PC-9 (cell line): ENCODE measurements around the gene SHISAL1. TPM values are rescaled to one million over a fixed set of nuclear protein-coding genes. Genes with fewer than 3 reads are reported as not detected.

Experiments used
- BruUV-seq: library from RNA; stranded (reverse); fragments of 400-500 nt; replicated peaks from 2 replicates; lab custom pipeline; 2021; lab: Mats Ljungman, UMichigan
- CTCF ChIA-PET: fragments of 300-600 bp; sonication (Branson Sonifier 250); formaldehyde crosslinking; loops from one replicate; lab custom pipeline; 2022; ENCODE audit warnings: antibody characterized with exemption; lab: Charles Lee
- POLR2A ChIA-PET: fragments of 300-600 bp; sonication (Branson Sonifier 250); formaldehyde crosslinking; loops from one replicate; lab custom pipeline; 2022; ENCODE audit warnings: antibody characterized with exemption; ENCODE audit not compliant: unreplicated experiment; lab: Charles Lee
- DNase-seq, 2 experiments: peaks; one replicate each; pipeline versions ENCODE4 v3.0.0 to v3.0.0-alpha.2; 2015 to 2022; ENCODE audit warnings: mixed read lengths in 1 of 2
- H2AFZ ChIP-seq: fragments of 200-600 bp; sonication (generic); 2 replicates; pipeline ENCODE4 v1.8.1; 2017; ENCODE audit warnings: antibody characterized with exemption
- H3F3A ChIP-seq: fragments of 200-600 bp; sonication (generic); 2 replicates; pipeline ENCODE4 v1.8.1; 2017; ENCODE audit warnings: antibody characterized with exemption, mild to moderate bottlenecking, low read depth; ENCODE audit not compliant: insufficient read depth
- H3K27ac ChIP-seq: fragments of 200-600 bp; sonication (generic); 2 replicates; pipeline ENCODE4 v1.6.1; 2016; ENCODE audit warnings: mixed run types
- H3K27me3 ChIP-seq: fragments of 200-600 bp; sonication (generic); 2 replicates; pipeline ENCODE4 v1.6.1; 2016; ENCODE audit warnings: low read depth, mixed run types; ENCODE audit not compliant: insufficient read depth
- H3K36me3 ChIP-seq: fragments of 200-600 bp; sonication (generic); 2 replicates; pipeline ENCODE4 v1.6.1; 2016; ENCODE audit warnings: low read depth, mixed run types
- H3K4me1 ChIP-seq: fragments of 200-600 bp; sonication (generic); replicated peaks from 2 replicates; pipeline ENCODE4 v1.6.1; 2016; ENCODE audit warnings: mixed run types; ENCODE audit not compliant: insufficient read depth
- H3K4me2 ChIP-seq: fragments of 200-600 bp; sonication (generic); 2 replicates; pipeline ENCODE4 v1.6.1; 2017; ENCODE audit warnings: mixed run types
- H3K4me3 ChIP-seq: fragments of 200-600 bp; sonication (generic); 2 replicates; pipeline ENCODE4 v1.6.1; 2016; ENCODE audit warnings: mixed run types
- H3K79me2 ChIP-seq: fragments of 200-600 bp; sonication (generic); 2 replicates; pipeline ENCODE4 v1.6.1; 2017; ENCODE audit warnings: low read depth, mixed run types
- H3K9me2 ChIP-seq: fragments of 200-600 bp; sonication (generic); 2 replicates; pipeline ENCODE4 v1.8.1; 2017; ENCODE audit warnings: mild to moderate bottlenecking; ENCODE audit not compliant: insufficient read depth
- H3K9me3 ChIP-seq: fragments of 200-600 bp; sonication (generic); 2 replicates; pipeline ENCODE4 v1.8.1; 2016; ENCODE audit warnings: low read depth; ENCODE audit not compliant: insufficient read depth
- H4K20me1 ChIP-seq: fragments of 200-600 bp; sonication (generic); 2 replicates; pipeline ENCODE4 v1.8.1; 2017; ENCODE audit not compliant: insufficient read depth
- EZH2 ChIP-seq: fragments of 200-600 bp; sonication (generic); IDR thresholded peaks from 2 replicates; pipeline ENCODE4 v1.8.0; 2017; ENCODE audit warnings: antibody characterized with exemption, low read depth
- intact Hi-C: fragments of 100-400 bp; cut with micrococcal nuclease; formaldehyde crosslinking; loops from one replicate; pipeline ENCODE4 v1.10.0; 2022; ENCODE audit not compliant: unreplicated experiment
- total RNA-seq: library from RNA; stranded (reverse); gene quantifications from 2 replicates; pipeline ENCODE4 v1.2.3, GENCODE V29; 2021
- TF ChIP-seq, protein P1 (sequence below): fragments of 200-600 bp; sonication (generic); conservative IDR thresholded peaks from 2 replicates; pipeline ENCODE4 v1.6.1; 2017; ENCODE audit warnings: mixed run types, antibody characterized with exemption, mild to moderate bottlenecking, moderate library complexity

SHISAL1 gene
- total RNA-seq, 1 experiment from 2014 or later = 0.94 TPM

DNA sequence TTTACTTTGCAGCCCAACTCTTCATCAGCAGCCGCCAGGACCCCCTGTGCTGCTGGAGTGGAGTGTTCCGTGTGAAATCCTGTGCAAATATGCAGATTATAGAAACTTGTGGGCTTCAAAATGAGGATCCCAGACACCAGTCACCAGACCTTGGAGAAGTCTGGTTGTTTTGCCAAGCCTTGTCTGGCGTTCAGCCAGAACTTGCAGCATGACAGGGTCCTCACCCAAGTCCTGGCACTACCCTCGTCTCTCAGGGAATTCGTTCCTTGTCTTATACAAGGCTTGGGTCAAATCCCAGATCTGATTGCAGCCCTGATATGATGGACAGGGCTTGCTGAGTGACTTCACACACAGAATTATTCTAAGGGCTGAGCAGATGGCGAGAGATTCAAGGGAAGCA lies 18.9 kb downstream of the SHISAL1 start:
- no peak overlapping the region for H2AFZ ChIP-seq
- H3K4me3 ChIP-seq = no peak overlapping the region
- H3K27me3 ChIP-seq = no peaks in the 10 kb centered on the region
- no peaks in the 10 kb centered on the region for H4K20me1 ChIP-seq
- intact Hi-C loops = no loop called here
- TF ChIP-seq, protein P1, sequence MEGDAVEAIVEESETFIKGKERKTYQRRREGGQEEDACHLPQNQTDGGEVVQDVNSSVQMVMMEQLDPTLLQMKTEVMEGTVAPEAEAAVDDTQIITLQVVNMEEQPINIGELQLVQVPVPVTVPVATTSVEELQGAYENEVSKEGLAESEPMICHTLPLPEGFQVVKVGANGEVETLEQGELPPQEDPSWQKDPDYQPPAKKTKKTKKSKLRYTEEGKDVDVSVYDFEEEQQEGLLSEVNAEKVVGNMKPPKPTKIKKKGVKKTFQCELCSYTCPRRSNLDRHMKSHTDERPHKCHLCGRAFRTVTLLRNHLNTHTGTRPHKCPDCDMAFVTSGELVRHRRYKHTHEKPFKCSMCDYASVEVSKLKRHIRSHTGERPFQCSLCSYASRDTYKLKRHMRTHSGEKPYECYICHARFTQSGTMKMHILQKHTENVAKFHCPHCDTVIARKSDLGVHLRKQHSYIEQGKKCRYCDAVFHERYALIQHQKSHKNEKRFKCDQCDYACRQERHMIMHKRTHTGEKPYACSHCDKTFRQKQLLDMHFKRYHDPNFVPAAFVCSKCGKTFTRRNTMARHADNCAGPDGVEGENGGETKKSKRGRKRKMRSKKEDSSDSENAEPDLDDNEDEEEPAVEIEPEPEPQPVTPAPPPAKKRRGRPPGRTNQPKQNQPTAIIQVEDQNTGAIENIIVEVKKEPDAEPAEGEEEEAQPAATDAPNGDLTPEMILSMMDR = no peak
- no peak for TF ChIP-seq EZH2
- H3K36me3 ChIP-seq = no peaks in the 10 kb centered on the region
- H3K9me2 ChIP-seq = no peaks in the 10 kb centered on the region
- H3F3A ChIP-seq = no peaks in the 10 kb centered on the region
- no TSS peak for BruUV-seq
- DNase-seq = no peak
- H3K27ac ChIP-seq = no peak overlapping the region
- ChIA-PET POLR2A (no interaction called here), CTCF (no interaction called here)
- H3K4me1 ChIP-seq = no peaks in the 10 kb centered on the region
- H3K79me2 ChIP-seq = no peaks in the 10 kb centered on the region
- no peak overlapping the region for H3K4me2 ChIP-seq
- no peaks in the 10 kb centered on the region; the same call in 1 of the 2 replicates for H3K9me3 ChIP-seq

DNA sequence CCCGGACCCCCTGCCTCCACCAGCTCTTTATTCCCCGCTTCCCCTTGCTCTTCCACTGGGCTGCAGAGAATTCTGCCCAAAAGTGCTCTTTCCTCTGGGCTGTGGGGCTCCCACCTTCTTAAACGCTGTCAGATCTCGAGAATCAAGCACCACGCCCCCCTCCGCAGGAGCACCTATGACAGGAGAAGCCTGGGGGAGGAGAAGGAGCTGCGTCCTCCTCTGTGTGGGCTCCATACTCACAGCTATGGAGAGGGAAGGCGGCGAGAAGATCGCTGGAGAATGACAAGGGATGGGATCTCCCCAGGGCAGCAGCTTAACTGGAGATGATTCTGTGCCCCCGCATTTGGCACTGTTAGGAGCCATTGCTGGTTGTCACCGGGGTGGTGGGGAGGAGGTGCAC lies 19.7 kb downstream of the SHISAL1 start:
- no peaks in the 10 kb centered on the region; the same call in 1 of the 2 replicates for H3K9me3 ChIP-seq
- H3K4me2 ChIP-seq = no peak overlapping the region
- H3K27me3 ChIP-seq = no peaks in the 10 kb centered on the region
- no peaks in the 10 kb centered on the region for H3K4me1 ChIP-seq
- no peak overlapping the region for H2AFZ ChIP-seq
- H3K27ac ChIP-seq = no peak overlapping the region
- TF ChIP-seq EZH2 = no peak
- TF ChIP-seq, protein P1 = no peak
- no peaks in the 10 kb centered on the region for H3F3A ChIP-seq
- no peak for DNase-seq
- no peaks in the 10 kb centered on the region for H4K20me1 ChIP-seq
- no peaks in the 10 kb centered on the region for H3K79me2 ChIP-seq
- ChIA-PET POLR2A (no interaction called here), CTCF (no interaction called here)
- BruUV-seq = no TSS peak
- intact Hi-C loops = no loop called here
- H3K9me2 ChIP-seq = no peaks in the 10 kb centered on the region
- no peak overlapping the region for H3K4me3 ChIP-seq
- H3K36me3 ChIP-seq = no peaks in the 10 kb centered on the region

DNA sequence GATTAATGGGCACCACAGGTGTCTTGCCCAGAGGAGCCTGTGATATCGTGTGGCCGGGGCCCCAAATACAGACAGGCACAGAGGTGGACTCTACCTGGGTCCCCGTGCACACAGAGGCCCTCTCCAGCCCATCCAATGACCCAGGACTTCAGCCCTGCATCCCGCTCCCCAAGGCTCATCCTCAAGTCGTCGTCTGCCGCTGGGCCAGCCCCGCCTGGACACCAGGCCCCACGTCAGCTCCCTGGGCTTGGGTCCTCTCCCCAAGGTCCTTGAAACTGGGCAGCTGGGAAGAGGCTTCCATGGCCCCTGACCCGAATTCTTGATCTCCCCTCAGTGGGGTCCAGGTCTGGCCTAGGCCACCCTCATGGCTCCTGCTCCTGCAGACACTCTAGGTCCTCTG lies 20.2 kb downstream of the SHISAL1 start:
- Histone ChIP-seq H3F3A (no peaks in the 10 kb centered on the region), H3K4me1 (no peaks in the 10 kb centered on the region), H2AFZ (no peak overlapping the region), H3K4me3 (no peak overlapping the region), H3K27me3 (no peaks in the 10 kb centered on the region), H3K4me2 (no peak overlapping the region), H3K27ac (no peak overlapping the region), H3K36me3 (no peaks in the 10 kb centered on the region), H3K9me2 (no peaks in the 10 kb centered on the region), H3K79me2 (no peaks in the 10 kb centered on the region), H3K9me3 (no peaks in the 10 kb centered on the region; the same call in 1 of the 2 replicates), H4K20me1 (no peaks in the 10 kb centered on the region)
- POLR2A ChIA-PET = no interaction called here
- TF ChIP-seq, protein P1 = no peak
- no peak for TF ChIP-seq EZH2
- no peak for DNase-seq
- no TSS peak for BruUV-seq
- CTCF ChIA-PET = no interaction called here
- intact Hi-C loops = no loop called here
